WTC11 (cell line): ENCODE results near the gene REC8. TPM values are rescaled to one million over a fixed set of nuclear protein-coding genes. Genes with fewer than 3 reads are reported as not detected.

Experiments used
- ATAC-seq: fragments of 200-7000 bp; cut with Tn5 transposase; 2 replicates; pipeline ENCODE4 v1.10.0; 2021; ENCODE audit warnings: mild to moderate bottlenecking, moderate library complexity
- CTCF ChIA-PET: fragments of 300-600 bp; sonication (Branson Sonifier 250); formaldehyde crosslinking; loops from one replicate; lab custom pipeline; 2021; ENCODE audit warnings: antibody characterized with exemption; lab: Charles Lee
- POLR2A ChIA-PET: fragments of 350-600 bp; sonication (Branson Sonifier 250); formaldehyde crosslinking; loops from one replicate; lab custom pipeline; 2021; ENCODE audit warnings: antibody characterized with exemption; lab: Charles Lee
- DNase-seq: peaks from one replicate; pipeline ENCODE4 v3.0.0; 2021; ENCODE audit warnings: low spot score
- H3K27ac Mint-ChIP-seq: 2 replicates; pipeline ENCODE4 v1.8.0; 2021; ENCODE audit warnings: mixed read lengths
- H3K27me3 Mint-ChIP-seq: 2 replicates; pipeline ENCODE4 v1.8.0; 2021; ENCODE audit warnings: low read depth, mild to moderate bottlenecking, moderate library complexity, mixed read lengths
- H3K36me3 Mint-ChIP-seq: 2 replicates; pipeline ENCODE4 v1.8.0; 2021; ENCODE audit warnings: mixed read lengths
- H3K4me1 Mint-ChIP-seq: 2 replicates; pipeline ENCODE4 v1.8.0; 2022; ENCODE audit warnings: mixed read lengths
- H3K4me3 Mint-ChIP-seq: 2 replicates; pipeline ENCODE4 v1.8.0; 2021; ENCODE audit warnings: mild to moderate bottlenecking, moderate library complexity, mixed read lengths
- H3K9me3 Mint-ChIP-seq: 2 replicates; pipeline ENCODE4 v1.8.0; 2021; ENCODE audit warnings: mixed read lengths
- FOXK1 ChIP-seq: sonication (generic); formaldehyde crosslinking; IDR thresholded peaks from 2 replicates; pipeline ENCODE4 v1.8.0; 2022; ENCODE audit warnings: mild to moderate bottlenecking, moderate library complexity, missing genetic modification reagents
- IRF2 ChIP-seq: sonication (generic); formaldehyde crosslinking; IDR thresholded peaks from 2 replicates; pipeline ENCODE4 v1.8.0; 2022; ENCODE audit warnings: low read depth, missing genetic modification reagents, borderline replicate concordance
- MYBL2 ChIP-seq: sonication (generic); formaldehyde crosslinking; IDR thresholded peaks from 2 replicates; pipeline ENCODE4 v1.8.1; 2023; ENCODE audit warnings: mild to moderate bottlenecking, moderate library complexity, missing genetic modification reagents
- NFATC4 ChIP-seq: fragments of 250-450 bp; sonication (Bioruptor Pico); IDR thresholded peaks from 2 replicates; pipeline ENCODE4 v1.9.0; 2021; ENCODE audit warnings: mild to moderate bottlenecking
- NR1H2 ChIP-seq: sonication (generic); formaldehyde crosslinking; IDR thresholded peaks from 2 replicates; pipeline ENCODE4 v1.9.0; 2021; ENCODE audit warnings: mild to moderate bottlenecking, moderate library complexity, missing genetic modification reagents
- PRRX2 ChIP-seq: fragments of 250-450 bp; sonication (Bioruptor Pico); IDR thresholded peaks from 2 replicates; pipeline ENCODE4 v1.8.0; 2021; ENCODE audit warnings: mild to moderate bottlenecking
- RORB ChIP-seq: fragments of 250-450 bp; sonication (Bioruptor Pico); IDR thresholded peaks from 2 replicates; pipeline ENCODE4 v1.9.0; 2021; ENCODE audit warnings: mild to moderate bottlenecking
- SOX15 ChIP-seq: fragments of 250-450 bp; sonication (Bioruptor Pico); IDR thresholded peaks from 2 replicates; pipeline ENCODE4 v1.9.0; 2021; ENCODE audit warnings: mild to moderate bottlenecking
- ZNF317 ChIP-seq: sonication (generic); formaldehyde crosslinking; IDR thresholded peaks from 2 replicates; pipeline ENCODE4 v1.8.1; 2023; ENCODE audit warnings: low read depth, mild to moderate bottlenecking, moderate library complexity, missing genetic modification reagents, borderline replicate concordance
- ZNF671 ChIP-seq: fragments of 250-450 bp; sonication (Bioruptor Pico); IDR thresholded peaks from 2 replicates; pipeline ENCODE4 v1.8.0; 2021; ENCODE audit warnings: mild to moderate bottlenecking
- total RNA-seq: library from RNA; stranded (reverse); gene quantifications from 3 replicates; pipeline ENCODE4 v1.2.3, GENCODE V29; 2021
- TF ChIP-seq, protein P1 (sequence below): sonication (generic); formaldehyde crosslinking; IDR thresholded peaks from 2 replicates; pipeline ENCODE4 v1.8.1; 2023; ENCODE audit warnings: mild to moderate bottlenecking, missing genetic modification reagents, borderline replicate concordance
- TF ChIP-seq, protein P2 (sequence below): sonication (generic); formaldehyde crosslinking; IDR thresholded peaks from 2 replicates; pipeline ENCODE4 v1.8.1; 2022; ENCODE audit warnings: low read depth, mild to moderate bottlenecking, moderate library complexity, missing genetic modification reagents, borderline replicate concordance
- TF ChIP-seq, protein P3 (sequence below): sonication (generic); formaldehyde crosslinking; IDR thresholded peaks from 2 replicates; pipeline ENCODE4 v1.8.0; 2022; ENCODE audit warnings: mild to moderate bottlenecking, missing genetic modification reagents
- TF ChIP-seq, protein P4 (sequence below): sonication (generic); formaldehyde crosslinking; IDR thresholded peaks from 2 replicates; pipeline ENCODE4 v1.8.0; 2023; ENCODE audit warnings: missing genetic modification reagents, mild to moderate bottlenecking, borderline replicate concordance
- TF ChIP-seq, protein P5 (sequence below): fragments of 250-450 bp; sonication (Bioruptor Pico); IDR thresholded peaks from 2 replicates; pipeline ENCODE4 v1.9.0; 2021; ENCODE audit warnings: mild to moderate bottlenecking, borderline replicate concordance
- TF ChIP-seq, protein P6 (sequence below): fragments of 250-450 bp; sonication (Bioruptor Pico); IDR thresholded peaks from 2 replicates; pipeline ENCODE4 v1.8.0; 2021; ENCODE audit warnings: mild to moderate bottlenecking
- TF ChIP-seq, protein P7 (sequence below): sonication (generic); formaldehyde crosslinking; IDR thresholded peaks from 2 replicates; pipeline ENCODE4 v1.8.1; 2022; ENCODE audit warnings: low read depth, missing genetic modification reagents, borderline replicate concordance

REC8 gene
- total RNA-seq, 1 experiment from 2014 or later, result 32.2 TPM

DNA sequence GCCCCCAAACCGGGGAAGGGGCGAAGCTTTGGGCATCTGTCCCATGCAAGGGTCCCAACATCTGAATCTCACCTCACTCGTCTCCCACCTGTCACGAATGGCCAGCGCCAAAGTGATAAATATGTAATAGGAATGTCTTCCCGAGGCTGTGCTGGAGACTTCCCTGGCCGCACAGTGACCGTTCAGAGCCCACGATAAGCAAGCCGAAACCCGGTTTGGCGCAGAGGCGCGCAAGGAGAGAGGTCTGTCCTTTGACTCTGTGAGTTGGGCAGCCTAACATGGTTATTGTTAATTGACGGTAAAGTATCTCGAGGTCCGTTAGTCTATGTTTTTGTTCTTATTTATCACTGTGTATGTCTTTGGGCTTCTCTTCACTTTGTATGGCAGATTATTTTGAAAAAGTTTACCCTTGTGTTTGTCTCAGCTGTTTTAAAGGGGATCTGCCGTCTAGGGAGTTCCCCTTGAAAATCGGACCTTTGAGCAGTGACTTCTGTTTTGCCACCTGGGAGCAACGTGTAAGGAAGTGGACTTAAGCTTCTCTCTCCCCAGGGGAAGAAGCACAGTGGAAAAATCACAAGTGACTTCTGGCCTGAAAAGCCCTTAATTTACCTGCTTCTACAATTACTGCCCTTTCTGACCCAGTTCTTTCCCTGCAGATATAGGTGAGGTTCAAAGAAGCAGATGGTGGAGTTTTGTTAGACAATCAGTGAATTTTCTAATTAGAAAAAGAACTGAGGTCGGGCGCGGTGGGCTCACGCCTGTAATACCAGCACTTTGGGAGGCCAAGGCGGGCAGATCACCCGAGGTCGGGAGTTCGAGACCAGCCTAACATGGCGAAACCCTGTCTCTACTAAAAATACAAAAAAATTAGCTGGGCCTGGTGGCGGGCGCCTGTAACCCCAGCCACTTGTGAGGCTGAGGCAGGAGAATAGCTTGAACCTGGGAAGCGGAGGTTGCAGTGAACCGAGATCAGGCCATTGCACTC is 24.5 kb downstream of the REC8 start:
- peak overlapping the region; percentile 94 for H3K4me3 Mint-ChIP-seq
- H3K27me3 Mint-ChIP-seq, result no peaks in the 10 kb centered on the region
- DNase-seq (peak; percentile 21), ATAC-seq (peak; percentile 14)
- CTCF ChIA-PET, result interaction anchor here (0.7 to 1.8 kb wide), 13 partner anchors 11 to 112 kb away, joined by 3 to 16 read pairs (median 4); partner anchors contain the start of genes CHMP4A, CIDEB, DCAF11 and EMC9
- peak overlapping the region; percentile 97 for H3K27ac Mint-ChIP-seq
- POLR2A ChIA-PET, result interaction anchor here (0.7 to 1.9 kb wide), 14 partner anchors 13 to 103 kb away, joined by 3 to 20 read pairs (median 4); partner anchors contain the start of genes CHMP4A, IRF9, MDP1 and PCK2
- peaks cover 11% of the 10 kb centered on the region for H3K9me3 Mint-ChIP-seq
- peaks cover 23% of the 10 kb centered on the region for H3K4me1 Mint-ChIP-seq
- peaks cover 38% of the 10 kb centered on the region for H3K36me3 Mint-ChIP-seq
- TF ChIP-seq, protein P1, sequence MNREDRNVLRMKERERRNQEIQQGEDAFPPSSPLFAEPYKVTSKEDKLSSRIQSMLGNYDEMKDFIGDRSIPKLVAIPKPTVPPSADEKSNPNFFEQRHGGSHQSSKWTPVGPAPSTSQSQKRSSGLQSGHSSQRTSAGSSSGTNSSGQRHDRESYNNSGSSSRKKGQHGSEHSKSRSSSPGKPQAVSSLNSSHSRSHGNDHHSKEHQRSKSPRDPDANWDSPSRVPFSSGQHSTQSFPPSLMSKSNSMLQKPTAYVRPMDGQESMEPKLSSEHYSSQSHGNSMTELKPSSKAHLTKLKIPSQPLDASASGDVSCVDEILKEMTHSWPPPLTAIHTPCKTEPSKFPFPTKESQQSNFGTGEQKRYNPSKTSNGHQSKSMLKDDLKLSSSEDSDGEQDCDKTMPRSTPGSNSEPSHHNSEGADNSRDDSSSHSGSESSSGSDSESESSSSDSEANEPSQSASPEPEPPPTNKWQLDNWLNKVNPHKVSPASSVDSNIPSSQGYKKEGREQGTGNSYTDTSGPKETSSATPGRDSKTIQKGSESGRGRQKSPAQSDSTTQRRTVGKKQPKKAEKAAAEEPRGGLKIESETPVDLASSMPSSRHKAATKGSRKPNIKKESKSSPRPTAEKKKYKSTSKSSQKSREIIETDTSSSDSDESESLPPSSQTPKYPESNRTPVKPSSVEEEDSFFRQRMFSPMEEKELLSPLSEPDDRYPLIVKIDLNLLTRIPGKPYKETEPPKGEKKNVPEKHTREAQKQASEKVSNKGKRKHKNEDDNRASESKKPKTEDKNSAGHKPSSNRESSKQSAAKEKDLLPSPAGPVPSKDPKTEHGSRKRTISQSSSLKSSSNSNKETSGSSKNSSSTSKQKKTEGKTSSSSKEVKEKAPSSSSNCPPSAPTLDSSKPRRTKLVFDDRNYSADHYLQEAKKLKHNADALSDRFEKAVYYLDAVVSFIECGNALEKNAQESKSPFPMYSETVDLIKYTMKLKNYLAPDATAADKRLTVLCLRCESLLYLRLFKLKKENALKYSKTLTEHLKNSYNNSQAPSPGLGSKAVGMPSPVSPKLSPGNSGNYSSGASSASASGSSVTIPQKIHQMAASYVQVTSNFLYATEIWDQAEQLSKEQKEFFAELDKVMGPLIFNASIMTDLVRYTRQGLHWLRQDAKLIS (CRISPR knock-in tag), result no peak
- TF ChIP-seq MYBL2 (CRISPR knock-in tag), result no peak
- no peak for TF ChIP-seq ZNF671 (CRISPR knock-in tag)
- TF ChIP-seq NR1H2 (CRISPR knock-in tag), result no peak
- no peak for TF ChIP-seq RORB (CRISPR knock-in tag)
- TF ChIP-seq ZNF317 (CRISPR knock-in tag), result no peak
- no peak for TF ChIP-seq SOX15 (CRISPR knock-in tag)
- TF ChIP-seq FOXK1 (CRISPR knock-in tag), result no peak
- TF ChIP-seq, protein P2, sequence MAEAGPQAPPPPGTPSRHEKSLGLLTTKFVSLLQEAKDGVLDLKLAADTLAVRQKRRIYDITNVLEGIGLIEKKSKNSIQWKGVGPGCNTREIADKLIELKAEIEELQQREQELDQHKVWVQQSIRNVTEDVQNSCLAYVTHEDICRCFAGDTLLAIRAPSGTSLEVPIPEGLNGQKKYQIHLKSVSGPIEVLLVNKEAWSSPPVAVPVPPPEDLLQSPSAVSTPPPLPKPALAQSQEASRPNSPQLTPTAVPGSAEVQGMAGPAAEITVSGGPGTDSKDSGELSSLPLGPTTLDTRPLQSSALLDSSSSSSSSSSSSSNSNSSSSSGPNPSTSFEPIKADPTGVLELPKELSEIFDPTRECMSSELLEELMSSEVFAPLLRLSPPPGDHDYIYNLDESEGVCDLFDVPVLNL (CRISPR knock-in tag), result no peak
- TF ChIP-seq, protein P3, sequence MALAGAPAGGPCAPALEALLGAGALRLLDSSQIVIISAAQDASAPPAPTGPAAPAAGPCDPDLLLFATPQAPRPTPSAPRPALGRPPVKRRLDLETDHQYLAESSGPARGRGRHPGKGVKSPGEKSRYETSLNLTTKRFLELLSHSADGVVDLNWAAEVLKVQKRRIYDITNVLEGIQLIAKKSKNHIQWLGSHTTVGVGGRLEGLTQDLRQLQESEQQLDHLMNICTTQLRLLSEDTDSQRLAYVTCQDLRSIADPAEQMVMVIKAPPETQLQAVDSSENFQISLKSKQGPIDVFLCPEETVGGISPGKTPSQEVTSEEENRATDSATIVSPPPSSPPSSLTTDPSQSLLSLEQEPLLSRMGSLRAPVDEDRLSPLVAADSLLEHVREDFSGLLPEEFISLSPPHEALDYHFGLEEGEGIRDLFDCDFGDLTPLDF (CRISPR knock-in tag), result no peak
- no peak for TF ChIP-seq PRRX2 (CRISPR knock-in tag)
- TF ChIP-seq NFATC4, result no peak
- TF ChIP-seq, protein P4, sequence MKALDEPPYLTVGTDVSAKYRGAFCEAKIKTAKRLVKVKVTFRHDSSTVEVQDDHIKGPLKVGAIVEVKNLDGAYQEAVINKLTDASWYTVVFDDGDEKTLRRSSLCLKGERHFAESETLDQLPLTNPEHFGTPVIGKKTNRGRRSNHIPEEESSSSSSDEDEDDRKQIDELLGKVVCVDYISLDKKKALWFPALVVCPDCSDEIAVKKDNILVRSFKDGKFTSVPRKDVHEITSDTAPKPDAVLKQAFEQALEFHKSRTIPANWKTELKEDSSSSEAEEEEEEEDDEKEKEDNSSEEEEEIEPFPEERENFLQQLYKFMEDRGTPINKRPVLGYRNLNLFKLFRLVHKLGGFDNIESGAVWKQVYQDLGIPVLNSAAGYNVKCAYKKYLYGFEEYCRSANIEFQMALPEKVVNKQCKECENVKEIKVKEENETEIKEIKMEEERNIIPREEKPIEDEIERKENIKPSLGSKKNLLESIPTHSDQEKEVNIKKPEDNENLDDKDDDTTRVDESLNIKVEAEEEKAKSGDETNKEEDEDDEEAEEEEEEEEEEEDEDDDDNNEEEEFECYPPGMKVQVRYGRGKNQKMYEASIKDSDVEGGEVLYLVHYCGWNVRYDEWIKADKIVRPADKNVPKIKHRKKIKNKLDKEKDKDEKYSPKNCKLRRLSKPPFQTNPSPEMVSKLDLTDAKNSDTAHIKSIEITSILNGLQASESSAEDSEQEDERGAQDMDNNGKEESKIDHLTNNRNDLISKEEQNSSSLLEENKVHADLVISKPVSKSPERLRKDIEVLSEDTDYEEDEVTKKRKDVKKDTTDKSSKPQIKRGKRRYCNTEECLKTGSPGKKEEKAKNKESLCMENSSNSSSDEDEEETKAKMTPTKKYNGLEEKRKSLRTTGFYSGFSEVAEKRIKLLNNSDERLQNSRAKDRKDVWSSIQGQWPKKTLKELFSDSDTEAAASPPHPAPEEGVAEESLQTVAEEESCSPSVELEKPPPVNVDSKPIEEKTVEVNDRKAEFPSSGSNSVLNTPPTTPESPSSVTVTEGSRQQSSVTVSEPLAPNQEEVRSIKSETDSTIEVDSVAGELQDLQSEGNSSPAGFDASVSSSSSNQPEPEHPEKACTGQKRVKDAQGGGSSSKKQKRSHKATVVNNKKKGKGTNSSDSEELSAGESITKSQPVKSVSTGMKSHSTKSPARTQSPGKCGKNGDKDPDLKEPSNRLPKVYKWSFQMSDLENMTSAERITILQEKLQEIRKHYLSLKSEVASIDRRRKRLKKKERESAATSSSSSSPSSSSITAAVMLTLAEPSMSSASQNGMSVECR (CRISPR knock-in tag), result no peak
- TF ChIP-seq, protein P5, sequence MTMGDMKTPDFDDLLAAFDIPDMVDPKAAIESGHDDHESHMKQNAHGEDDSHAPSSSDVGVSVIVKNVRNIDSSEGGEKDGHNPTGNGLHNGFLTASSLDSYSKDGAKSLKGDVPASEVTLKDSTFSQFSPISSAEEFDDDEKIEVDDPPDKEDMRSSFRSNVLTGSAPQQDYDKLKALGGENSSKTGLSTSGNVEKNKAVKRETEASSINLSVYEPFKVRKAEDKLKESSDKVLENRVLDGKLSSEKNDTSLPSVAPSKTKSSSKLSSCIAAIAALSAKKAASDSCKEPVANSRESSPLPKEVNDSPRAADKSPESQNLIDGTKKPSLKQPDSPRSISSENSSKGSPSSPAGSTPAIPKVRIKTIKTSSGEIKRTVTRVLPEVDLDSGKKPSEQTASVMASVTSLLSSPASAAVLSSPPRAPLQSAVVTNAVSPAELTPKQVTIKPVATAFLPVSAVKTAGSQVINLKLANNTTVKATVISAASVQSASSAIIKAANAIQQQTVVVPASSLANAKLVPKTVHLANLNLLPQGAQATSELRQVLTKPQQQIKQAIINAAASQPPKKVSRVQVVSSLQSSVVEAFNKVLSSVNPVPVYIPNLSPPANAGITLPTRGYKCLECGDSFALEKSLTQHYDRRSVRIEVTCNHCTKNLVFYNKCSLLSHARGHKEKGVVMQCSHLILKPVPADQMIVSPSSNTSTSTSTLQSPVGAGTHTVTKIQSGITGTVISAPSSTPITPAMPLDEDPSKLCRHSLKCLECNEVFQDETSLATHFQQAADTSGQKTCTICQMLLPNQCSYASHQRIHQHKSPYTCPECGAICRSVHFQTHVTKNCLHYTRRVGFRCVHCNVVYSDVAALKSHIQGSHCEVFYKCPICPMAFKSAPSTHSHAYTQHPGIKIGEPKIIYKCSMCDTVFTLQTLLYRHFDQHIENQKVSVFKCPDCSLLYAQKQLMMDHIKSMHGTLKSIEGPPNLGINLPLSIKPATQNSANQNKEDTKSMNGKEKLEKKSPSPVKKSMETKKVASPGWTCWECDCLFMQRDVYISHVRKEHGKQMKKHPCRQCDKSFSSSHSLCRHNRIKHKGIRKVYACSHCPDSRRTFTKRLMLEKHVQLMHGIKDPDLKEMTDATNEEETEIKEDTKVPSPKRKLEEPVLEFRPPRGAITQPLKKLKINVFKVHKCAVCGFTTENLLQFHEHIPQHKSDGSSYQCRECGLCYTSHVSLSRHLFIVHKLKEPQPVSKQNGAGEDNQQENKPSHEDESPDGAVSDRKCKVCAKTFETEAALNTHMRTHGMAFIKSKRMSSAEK (CRISPR knock-in tag), result no peak
- TF ChIP-seq, protein P6, sequence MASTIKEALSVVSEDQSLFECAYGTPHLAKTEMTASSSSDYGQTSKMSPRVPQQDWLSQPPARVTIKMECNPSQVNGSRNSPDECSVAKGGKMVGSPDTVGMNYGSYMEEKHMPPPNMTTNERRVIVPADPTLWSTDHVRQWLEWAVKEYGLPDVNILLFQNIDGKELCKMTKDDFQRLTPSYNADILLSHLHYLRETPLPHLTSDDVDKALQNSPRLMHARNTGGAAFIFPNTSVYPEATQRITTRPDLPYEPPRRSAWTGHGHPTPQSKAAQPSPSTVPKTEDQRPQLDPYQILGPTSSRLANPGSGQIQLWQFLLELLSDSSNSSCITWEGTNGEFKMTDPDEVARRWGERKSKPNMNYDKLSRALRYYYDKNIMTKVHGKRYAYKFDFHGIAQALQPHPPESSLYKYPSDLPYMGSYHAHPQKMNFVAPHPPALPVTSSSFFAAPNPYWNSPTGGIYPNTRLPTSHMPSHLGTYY (CRISPR knock-in tag), result no peak
- no peak for TF ChIP-seq IRF2 (CRISPR knock-in tag)
- TF ChIP-seq, protein P7, sequence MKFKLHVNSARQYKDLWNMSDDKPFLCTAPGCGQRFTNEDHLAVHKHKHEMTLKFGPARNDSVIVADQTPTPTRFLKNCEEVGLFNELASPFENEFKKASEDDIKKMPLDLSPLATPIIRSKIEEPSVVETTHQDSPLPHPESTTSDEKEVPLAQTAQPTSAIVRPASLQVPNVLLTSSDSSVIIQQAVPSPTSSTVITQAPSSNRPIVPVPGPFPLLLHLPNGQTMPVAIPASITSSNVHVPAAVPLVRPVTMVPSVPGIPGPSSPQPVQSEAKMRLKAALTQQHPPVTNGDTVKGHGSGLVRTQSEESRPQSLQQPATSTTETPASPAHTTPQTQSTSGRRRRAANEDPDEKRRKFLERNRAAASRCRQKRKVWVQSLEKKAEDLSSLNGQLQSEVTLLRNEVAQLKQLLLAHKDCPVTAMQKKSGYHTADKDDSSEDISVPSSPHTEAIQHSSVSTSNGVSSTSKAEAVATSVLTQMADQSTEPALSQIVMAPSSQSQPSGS (CRISPR knock-in tag), result no peak
